HG03108 (cell line): ENCODE measurements around the gene GUCA1A.
"Not testable (repeated sequence)": the region's sequence is repeated elsewhere in the genome, so short reads cannot be mapped to it uniquely, and the experiment has no call there.

Experiments
- ATAC-seq: cut with Tn5 transposase; IDR thresholded peaks from one replicate; pipeline ENCODE4 v1.9.1; 2021; ENCODE audit warnings: moderate library complexity; ENCODE audit not compliant: unreplicated experiment

Gene GUCA1A

GRCh38 chr6:42171813-42172581 lies 1.2 kb upstream of the GUCA1A start:
- ATAC-seq: no peak

- no peak for ATAC-seq
These were observed 2.7 kb downstream of the GUCA1A start for GRCh38 chr6:42175860-42176259.

GRCh38 chr6:42176981-42177380 lies 3.8 kb downstream of the GUCA1A start:
- no peak for ATAC-seq

- no peak for ATAC-seq
These were observed 4.6 kb downstream of the GUCA1A start for GRCh38 chr6:42177514-42178364.

GRCh38 chr6:42179261-42179944 lies 6.2 kb downstream of the GUCA1A start:
- no peak for ATAC-seq

- no peak for ATAC-seq
These were observed 6.8 kb downstream of the GUCA1A start for GRCh38 chr6:42179945-42180313.

GRCh38 chr6:42182101-42182500 lies 8.9 kb downstream of the GUCA1A start:
- ATAC-seq: no peak

GRCh38 chr6:42184475-42184874 lies 11.3 kb downstream of the GUCA1A start:
- no peak for ATAC-seq

- ATAC-seq: no peak
These were observed 12.4 kb downstream of the GUCA1A start for GRCh38 chr6:42185597-42185996.

- no peak for ATAC-seq
These were observed 15.2 kb downstream of the GUCA1A start for GRCh38 chr6:42188406-42188805.

GRCh38 chr6:42190554-42191183 lies 17.5 kb downstream of the GUCA1A start:
- no peak for ATAC-seq

- ATAC-seq: not testable (repeated sequence)
These were observed 19.2 kb downstream of the GUCA1A start for GRCh38 chr6:42192385-42192784.

- ATAC-seq: no peak
These were observed 20.3 kb downstream of the GUCA1A start for GRCh38 chr6:42193491-42193894.

GRCh38 chr6:42194056-42194455 lies 20.9 kb downstream of the GUCA1A start:
- no peak for ATAC-seq

GRCh38 chr6:42195415-42195814 lies 22.3 kb downstream of the GUCA1A start:
- ATAC-seq: no peak

GRCh38 chr6:42197555-42198362 lies 24.6 kb downstream of the GUCA1A start:
- ATAC-seq: no peak

- no peak for ATAC-seq
These were observed 26.2 kb downstream of the GUCA1A start for GRCh38 chr6:42199106-42199981.

GRCh38 chr6:42200035-42200434 lies 26.9 kb downstream of the GUCA1A start:
- no peak for ATAC-seq

- no peak for ATAC-seq
These were observed 28.2 kb downstream of the GUCA1A start for GRCh38 chr6:42201382-42201781.
